ENCODE data around the gene ATXN1.

GRCh38 chr6:16564436-16564835 is 196.8 kb downstream of the ATXN1 start:
- TF ChIP-seq, protein P1, sequence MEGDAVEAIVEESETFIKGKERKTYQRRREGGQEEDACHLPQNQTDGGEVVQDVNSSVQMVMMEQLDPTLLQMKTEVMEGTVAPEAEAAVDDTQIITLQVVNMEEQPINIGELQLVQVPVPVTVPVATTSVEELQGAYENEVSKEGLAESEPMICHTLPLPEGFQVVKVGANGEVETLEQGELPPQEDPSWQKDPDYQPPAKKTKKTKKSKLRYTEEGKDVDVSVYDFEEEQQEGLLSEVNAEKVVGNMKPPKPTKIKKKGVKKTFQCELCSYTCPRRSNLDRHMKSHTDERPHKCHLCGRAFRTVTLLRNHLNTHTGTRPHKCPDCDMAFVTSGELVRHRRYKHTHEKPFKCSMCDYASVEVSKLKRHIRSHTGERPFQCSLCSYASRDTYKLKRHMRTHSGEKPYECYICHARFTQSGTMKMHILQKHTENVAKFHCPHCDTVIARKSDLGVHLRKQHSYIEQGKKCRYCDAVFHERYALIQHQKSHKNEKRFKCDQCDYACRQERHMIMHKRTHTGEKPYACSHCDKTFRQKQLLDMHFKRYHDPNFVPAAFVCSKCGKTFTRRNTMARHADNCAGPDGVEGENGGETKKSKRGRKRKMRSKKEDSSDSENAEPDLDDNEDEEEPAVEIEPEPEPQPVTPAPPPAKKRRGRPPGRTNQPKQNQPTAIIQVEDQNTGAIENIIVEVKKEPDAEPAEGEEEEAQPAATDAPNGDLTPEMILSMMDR (IDR thresholded peaks at IDR 0.05), result no peak
- TF ChIP-seq POLR2A (IDR thresholded peaks at IDR 0.05), result no peak
- TF ChIP-seq POLR2AphosphoS5 (IDR thresholded peaks at IDR 0.05), result no peak
- no peak for TF ChIP-seq EP300 (IDR thresholded peaks at IDR 0.05)

Data from gastroesophageal sphincter (tissue), 3 donors.